Stimulated activated CD8-positive, alpha-beta memory T cell treated with anti-CD3 and anti-CD28 coated beads, Interleukin-15, amount 100 ng/mL, for 1 hour (primary cell): ENCODE data around the gene BMP8B.

Experiments
- DNase-seq: peaks from one replicate; pipeline ENCODE4 v3.0.0-alpha.2; 2020; ENCODE audit warnings: low read depth

The BMP8B gene

DNA sequence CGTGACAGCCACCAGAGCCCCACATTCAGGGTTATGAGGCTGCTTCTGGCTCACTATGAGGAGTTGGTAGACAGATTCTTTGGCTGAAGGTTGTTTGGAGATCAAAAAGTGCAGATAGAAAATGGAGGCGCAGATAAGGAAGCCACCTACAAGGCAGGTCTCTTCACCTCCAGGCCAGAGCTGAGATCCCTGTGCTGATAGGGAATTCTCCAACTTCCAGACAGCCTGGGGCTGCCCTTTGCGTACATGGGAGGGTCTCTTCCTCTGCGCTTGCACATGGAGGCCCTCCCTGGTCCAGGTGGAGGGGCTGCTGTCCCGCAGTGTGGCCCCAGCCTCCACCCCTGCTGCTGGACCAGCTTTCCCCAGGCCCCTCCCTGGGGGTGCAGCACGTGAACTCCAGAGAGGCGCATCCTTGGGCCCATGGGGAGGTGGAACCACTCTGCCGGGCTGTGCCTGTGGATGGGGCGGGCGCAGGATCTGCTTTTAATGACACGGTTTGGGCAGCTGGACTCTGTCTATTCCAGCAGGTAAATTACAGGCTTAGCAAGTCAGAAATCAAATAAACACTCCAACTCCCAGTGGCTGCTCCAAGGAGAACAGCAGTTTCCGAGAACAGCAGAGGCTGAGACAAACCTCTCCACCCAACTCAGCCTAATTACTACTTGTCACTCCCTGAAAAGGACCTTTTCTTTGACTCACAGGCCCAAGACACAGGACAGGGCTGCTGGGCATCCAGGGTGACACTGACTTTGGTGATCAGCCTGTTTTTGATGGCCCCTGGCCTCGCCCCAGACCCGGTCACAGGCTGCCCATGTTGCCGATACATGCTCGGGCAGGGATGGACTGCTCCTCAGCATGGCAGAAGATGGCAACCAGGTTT is 29.9 kb downstream of the BMP8B start:
- no peak for DNase-seq

- DNase-seq, result no peak
Observed at GRCh38 chr1:39757501-39757900, 31.2 kb downstream of the BMP8B start.

DNA sequence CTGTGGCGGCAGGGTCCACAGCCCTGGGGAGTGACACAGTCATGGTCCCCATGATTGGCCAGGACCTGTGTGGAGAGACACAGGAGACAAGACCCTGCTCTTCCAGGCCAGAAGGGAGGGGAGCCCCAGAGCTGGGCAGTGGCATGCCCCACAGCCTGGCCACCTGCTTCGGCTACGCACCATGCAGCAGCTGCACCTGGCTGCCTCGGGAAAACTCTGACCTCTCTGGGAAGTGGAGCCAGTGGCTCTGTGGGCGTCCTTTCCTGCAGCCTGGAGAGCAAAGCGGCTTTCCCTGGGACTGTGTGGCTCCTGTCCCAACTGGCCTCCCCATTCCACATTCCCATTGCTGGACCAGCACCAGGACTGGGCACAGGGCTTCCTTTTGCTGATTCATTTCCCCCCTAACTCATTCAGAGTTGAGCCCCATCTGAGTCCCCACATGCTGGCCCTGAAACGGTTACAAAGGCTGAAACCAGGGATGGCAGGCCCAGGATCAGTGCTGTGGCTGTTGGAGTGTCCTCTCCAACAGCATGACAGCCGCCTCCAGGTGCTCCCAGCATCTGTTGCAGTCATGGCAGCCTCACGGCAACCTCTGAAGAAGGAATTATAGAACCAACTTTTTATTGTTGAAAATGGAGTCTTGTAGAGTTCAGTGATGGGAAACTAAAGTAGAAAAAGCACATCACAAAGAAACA is 32.6 kb downstream of the BMP8B start:
- no peak for DNase-seq

DNA sequence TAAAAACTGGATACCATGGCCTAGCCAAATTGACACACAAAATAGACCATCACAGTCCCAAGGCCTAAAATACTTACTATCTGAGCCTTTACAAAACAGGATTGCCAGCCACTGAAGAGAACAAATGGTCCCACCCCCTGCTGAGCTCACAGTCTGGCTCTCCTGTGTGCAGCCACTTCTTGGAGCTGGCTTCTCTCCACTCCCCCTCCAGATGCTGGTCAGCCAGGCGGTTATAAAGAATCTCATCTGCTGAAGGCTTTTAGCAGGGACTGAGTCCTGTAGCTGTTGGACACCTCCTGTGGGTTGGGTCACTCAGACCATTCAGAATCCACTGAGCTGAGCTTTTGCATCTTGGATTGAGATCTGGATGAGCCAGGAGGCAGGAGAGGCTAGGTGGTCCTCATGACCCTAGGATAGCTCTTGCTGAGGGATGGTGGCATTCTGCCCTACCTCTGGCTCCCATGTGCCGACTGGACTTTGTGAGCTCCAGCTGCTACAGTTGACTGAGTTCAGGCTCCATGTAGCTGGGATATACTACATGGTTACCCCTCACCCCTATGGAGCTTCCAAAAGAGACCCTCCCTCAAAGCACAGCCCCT is 33.7 kb downstream of the BMP8B start:
- DNase-seq, result no peak

DNA sequence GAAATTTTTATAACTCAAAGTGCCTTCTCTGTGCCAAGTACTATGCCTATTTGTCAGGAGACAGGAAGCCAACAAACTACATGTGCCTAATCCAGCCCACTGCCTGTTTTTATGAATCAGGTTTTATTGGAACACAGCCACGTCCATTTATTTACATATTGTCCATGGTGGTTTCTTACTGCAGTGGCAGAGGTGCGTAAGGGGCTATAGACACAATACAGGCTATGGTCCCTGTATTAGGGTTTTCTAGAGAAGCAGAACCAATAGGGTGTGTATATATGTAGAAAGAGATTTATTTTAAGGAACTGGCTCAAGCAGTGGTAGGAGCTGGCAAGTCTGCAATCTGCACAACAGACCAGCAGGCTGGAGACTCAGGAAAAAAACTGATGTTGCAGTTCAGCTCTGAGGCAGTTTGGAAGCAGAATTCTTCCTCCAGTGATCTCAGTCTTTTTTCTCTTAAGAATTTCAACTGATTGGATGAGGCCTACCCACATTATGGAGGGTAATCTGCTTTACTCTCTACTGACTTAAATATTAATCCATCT is 34.6 kb downstream of the BMP8B start:
- DNase-seq, result no peak

- no peak for DNase-seq
Observed at GRCh38 chr1:39753132-39754025, 35.3 kb downstream of the BMP8B start.

DNA sequence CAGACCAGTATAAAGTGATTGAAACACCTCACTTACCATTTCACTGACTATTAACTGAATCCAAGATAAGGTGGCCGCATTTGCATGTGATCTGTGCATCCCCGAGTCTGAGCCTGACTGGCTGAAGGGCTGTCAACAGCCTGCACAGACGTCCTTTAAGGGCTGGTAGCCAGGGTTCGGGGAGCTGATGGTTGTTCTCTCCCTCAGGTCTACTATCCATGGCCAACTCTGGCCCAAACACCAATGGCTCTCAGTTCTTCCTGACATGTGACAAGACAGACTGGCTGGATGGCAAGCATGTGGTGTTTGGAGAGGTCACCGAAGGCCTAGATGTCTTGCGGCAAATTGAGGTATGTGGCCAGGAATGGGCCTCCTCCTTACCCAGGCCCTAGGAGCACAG is 36.0 kb downstream of the BMP8B start:
- DNase-seq, result no peak

- DNase-seq, result no peak
Observed at GRCh38 chr1:39751595-39751994, 37.1 kb downstream of the BMP8B start.

GRCh38 chr1:39745016-39745670 is 43.5 kb downstream of the BMP8B start:
- DNase-seq, result no peak

- DNase-seq, result peak; percentile 89
Observed at GRCh38 chr1:39738622-39739366, 49.9 kb downstream of the BMP8B start, which contains the start of gene PPIE. Gene PPIE, plus strand, starts transcription at chr1:39738882. Its CDS starts 19 bp downstream, at chr1:39738901.

DNA sequence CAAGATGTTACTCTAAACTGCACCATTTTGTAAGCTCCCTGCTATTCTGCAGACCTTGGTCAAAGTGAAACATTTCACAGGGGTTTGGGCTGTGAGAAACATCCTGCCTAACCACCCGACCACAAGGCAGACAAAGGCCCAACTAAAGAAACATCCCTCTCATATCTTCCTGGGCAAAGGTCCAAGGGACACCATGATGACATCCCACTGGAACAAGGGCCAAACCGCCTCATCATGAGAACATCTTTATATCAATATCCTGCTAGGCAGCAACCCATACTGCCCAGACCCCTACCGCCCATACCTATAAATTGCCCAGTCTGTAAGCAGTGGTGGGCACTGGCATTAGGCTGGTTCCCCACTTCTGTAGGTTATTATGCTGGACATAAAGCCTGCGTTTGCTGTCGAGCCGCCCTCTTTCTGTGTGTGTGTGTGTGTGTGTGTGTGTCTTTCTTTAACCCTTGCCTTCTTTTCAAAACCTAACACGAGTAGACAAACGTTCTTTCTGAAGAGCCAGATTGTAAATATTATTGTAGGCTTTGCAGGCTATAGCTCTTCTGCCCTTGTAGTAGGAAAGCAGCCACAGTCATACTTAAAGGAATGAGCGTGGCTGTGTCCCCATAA is 51.0 kb downstream of the BMP8B start:
- DNase-seq, result no peak

DNA sequence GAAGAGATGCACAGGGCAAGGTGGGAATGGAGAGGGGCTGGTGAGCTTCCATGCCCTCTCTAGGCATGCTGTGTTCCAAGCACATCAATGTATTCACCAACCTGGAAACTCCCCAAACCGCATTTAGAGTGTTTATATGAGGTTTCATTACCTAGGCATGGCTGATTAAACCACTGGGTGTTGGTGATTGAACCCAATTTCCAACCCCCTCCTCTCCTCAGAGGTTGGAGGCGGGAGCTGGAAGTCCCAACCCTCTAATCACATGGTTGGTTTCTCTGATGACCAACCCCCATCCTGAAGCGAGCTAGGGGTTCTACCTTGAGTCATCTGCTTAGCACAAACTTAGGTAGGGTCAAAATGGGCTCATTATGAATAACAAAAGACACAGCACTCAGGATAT is 52.9 kb downstream of the BMP8B start:
- no peak for DNase-seq

DNA sequence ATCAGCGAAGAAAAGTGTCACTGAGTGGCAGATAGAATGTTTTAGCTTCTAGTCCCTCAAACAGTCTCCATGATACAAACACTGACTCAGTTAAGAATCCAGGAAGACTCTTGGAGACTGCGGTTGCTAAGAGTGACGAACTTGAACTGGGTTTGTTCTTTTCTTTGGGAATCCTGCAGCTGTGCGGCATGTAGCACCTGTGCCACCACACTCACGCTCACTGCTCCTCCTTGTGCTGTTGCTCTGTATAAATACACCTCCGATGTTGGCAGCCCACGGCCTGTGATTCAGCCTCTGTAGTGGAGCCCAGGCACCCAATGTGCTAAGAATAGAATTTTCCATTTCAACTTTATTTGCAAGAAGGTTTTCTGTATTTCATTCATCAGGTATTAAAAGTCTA is 55.5 kb downstream of the BMP8B start:
- DNase-seq, result no peak

GRCh38 chr1:39732730-39733129 is 55.9 kb downstream of the BMP8B start:
- DNase-seq, result no peak

- DNase-seq, result no peak
Observed at GRCh38 chr1:39729842-39730241, 58.8 kb downstream of the BMP8B start.

DNA sequence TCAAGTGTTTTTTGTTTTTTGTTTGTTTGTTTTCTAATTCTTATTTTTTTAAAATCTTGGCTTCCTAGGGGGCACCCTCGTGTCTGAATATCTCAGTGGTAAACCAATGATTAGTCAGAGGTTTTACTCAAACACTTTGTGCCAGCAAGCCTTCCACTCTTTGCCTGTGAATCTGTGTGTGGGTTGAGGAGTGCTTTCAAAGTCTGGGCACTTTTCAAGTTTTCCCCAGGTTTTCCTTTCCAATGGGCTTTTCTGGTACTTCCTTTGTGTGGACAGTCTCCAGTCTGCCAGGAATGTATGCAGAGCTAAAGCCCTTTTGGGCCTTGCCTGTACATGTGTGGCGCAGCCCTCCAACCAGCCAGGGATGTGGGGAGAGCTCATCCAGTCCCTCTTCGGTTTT is 59.6 kb downstream of the BMP8B start:
- no peak for DNase-seq

DNA sequence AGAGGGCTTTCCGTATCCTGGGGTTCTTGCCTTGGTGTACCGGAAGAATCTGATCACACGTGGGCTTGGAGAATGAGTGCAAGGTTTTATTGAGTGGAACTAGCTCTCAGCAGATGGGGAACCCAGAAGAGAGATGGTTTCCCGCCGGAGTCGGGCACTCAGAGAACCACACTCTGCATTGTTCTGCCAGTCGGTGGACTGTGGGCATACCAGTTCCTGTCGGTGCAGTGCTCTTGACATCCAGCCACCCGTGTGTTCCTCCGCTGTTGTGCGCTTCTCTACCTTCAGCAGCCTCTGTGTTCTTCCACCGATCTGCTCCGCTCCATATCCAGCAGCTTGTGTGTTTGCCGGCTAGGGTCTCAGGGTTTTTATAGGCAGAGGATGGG is 60.7 kb downstream of the BMP8B start:
- no peak for DNase-seq

DNA sequence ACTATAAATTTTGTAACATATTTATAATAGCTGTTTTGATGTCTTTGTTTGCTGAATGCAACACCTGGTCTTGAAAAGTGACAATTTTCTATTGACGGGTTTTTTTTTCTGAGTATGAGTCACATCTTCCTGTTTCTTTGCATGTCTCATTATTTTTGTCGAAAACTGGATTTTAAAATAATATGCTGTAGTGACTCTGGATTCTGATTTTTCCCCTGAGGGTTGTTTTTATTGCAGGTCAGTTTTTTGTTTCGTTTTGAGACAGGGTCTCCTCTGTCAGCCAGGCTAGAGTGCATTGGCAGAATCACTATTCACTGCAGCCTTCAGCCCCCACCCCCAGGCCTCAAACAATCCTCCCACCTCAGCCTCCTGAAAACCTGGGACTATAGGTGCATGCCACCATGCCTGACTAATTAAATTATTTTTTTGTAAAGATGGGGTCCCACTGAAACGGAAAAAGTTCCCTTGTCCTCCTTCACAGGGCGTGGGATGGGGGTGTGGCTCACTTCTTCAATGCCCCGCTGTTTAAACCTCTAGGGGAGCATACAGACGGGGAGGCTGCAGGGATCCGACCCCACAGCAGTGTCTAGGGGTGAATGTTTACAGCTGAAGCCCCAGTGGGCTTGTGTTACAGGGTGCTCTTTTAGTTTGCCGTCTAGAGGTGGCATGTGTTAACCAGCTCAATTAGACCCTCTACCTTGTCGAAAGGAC is 61.3 kb downstream of the BMP8B start:
- no peak for DNase-seq

DNA sequence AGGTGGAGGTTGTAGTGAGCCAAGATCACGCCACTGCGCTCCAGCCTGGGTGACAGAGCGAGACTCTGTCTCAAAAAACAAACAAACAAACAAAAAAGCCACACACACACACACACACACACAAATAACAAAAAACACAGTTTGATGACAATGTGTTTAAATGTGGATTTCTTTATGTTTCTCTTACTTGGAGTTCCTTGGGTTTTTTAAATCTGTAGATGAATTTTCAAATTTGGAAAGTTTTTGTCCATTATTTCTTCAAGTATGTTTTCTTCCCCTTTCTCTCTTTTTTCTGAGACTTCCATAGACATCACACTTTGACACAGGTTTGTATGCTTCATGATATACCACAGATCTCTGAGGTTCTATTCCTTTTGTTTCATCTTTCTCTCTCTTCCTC is 62.1 kb downstream of the BMP8B start:
- no peak for DNase-seq
